Fibroblast of mammary gland (primary cell): ENCODE measurements around the gene DCUN1D3.

Experiments used
- DNase-seq: peaks from one replicate; pipeline ENCODE4 v3.0.0-alpha.2; 2010; ENCODE audit warnings: low read depth
- H3K4me3 ChIP-seq: 2 replicates; pipeline ENCODE4 v1.5.1; 2011; ENCODE audit warnings: low read depth, mild to moderate bottlenecking, low read length, moderate library complexity; ENCODE audit not compliant: control insufficient read depth
- TF ChIP-seq, protein P1 (sequence below): conservative IDR thresholded peaks from 2 replicates; pipeline ENCODE4 v1.5.1; 2011; ENCODE audit warnings: low read depth, low read length, inconsistent platforms; ENCODE audit not compliant: control insufficient read depth, insufficient read depth

DCUN1D3 gene

DNA sequence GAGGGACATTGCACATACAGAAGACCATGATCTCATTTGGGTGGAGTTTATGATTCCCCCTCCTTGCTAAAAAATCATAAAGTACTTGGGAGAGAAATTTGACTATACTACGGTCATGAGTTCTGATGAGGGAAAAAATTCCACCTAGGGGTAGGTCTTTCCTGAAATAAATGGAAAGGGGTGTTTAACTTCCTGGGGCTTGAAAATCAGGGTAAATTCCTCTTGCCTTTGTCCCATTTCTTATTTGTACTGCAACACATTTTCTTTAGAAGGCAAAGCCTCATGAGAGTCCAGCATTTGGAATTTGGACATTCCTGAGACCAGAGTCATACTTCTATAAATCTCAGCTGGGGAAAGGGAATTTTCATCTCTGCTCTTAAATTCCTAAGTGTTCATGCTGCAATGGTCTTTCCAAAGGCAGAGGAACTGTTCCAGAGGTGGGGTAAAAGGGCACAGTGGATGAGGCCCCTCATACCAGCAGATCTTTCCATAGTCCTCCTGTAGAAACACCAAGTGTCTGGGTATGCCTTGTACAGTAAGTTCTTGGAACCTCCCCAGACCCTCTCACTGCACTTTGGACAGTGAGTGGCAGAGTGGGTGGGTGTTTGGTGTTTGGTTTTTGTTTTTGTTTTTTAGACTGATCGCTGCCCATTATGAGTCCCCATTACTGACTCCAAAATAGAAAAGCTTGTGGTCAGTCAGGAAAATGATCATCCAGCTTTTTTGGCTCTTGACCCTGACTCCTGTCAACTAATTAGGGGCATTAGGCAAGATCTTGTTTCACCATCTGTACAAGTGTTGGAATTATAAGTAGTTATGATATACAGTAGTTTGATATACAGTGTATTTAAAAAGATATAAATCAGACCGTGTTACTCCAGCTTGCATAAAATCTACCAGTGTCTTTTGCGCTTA is 6.4 kb upstream of the DCUN1D3 start:
- peak; percentile 93 for DNase-seq
- TF ChIP-seq, protein P1, sequence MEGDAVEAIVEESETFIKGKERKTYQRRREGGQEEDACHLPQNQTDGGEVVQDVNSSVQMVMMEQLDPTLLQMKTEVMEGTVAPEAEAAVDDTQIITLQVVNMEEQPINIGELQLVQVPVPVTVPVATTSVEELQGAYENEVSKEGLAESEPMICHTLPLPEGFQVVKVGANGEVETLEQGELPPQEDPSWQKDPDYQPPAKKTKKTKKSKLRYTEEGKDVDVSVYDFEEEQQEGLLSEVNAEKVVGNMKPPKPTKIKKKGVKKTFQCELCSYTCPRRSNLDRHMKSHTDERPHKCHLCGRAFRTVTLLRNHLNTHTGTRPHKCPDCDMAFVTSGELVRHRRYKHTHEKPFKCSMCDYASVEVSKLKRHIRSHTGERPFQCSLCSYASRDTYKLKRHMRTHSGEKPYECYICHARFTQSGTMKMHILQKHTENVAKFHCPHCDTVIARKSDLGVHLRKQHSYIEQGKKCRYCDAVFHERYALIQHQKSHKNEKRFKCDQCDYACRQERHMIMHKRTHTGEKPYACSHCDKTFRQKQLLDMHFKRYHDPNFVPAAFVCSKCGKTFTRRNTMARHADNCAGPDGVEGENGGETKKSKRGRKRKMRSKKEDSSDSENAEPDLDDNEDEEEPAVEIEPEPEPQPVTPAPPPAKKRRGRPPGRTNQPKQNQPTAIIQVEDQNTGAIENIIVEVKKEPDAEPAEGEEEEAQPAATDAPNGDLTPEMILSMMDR, result no peak
- no peak overlapping the region for H3K4me3 ChIP-seq

DNA sequence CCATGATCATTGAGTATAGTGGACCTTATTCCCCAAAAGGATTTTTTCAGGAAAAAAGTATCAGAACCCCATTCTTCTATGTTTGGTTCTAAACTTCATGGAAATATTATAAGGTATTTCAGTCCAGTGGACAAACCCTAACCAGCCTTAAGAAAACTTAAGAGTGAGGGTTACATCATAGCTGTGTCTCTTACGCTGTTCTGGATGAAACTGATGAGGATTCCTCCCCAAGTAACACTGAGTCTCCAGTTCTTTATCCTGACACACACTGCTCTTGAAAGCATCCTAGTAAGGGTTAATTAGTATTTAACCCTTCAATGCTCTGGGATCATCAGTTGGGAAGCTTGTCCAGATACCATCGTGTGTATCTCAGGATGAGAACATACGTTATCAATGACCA is 5.4 kb upstream of the DCUN1D3 start:
- TF ChIP-seq, protein P1, result no peak
- H3K4me3 ChIP-seq, result no peak overlapping the region
- DNase-seq, result peak; percentile 55

DNA sequence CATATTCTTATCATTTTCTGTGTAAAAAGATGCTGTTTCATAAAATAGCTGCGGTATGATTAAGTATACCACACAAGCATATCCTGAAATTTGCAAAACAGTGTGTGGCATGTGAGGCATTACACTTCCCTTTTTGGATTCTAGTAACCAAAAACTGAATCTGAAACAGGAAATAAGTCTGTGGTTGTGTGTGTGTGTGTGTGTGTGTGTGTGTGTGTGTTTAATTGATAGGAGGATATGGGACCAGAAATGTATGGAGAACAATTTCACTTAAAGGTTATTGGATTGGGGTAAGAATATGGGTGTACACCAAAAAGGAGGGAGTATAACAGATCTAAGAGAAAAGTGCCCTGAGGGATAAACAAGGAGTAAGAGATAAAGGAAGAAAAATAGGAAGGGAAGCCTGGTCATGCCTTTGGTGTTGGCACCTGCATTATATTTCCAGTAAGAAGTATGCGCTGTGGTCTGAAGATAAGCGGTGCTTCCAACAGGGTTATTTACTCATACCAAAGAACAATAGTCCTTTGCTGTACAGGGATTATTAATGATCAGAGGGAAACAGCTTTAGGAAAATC is 4.4 kb upstream of the DCUN1D3 start:
- TF ChIP-seq, protein P1, result no peak
- peak; percentile 64 for DNase-seq
- no peak overlapping the region for H3K4me3 ChIP-seq

DNA sequence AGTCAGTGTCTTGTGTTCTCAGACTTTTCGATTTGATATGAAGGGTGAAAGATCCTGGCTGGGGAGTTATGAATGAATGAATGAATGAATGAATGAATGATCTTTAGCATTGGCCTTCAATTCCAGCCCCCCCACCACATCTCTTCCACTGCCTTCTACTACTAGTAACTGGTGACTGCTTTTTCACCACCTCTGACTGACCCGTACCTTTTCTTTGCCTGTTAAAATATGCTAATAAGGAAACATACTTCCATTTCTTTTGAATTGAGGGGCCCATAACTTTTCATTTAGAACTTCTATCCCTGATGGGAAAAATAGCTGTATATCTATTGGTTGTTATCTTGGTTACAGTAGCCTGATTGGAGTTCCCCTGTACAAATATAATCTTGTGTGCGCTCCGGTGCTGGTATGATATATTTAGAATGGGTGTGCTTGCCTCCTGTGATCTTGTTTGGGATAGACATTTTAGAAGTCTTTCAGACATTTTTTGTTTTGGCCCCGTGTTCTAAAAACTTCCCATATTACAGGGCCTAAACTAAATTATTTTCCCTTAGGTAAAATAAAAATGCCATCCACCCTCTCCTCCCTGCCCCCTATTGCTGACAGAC is 3.8 kb upstream of the DCUN1D3 start:
- TF ChIP-seq, protein P1, result no peak
- no peak overlapping the region for H3K4me3 ChIP-seq
- DNase-seq, result no peak

DNA sequence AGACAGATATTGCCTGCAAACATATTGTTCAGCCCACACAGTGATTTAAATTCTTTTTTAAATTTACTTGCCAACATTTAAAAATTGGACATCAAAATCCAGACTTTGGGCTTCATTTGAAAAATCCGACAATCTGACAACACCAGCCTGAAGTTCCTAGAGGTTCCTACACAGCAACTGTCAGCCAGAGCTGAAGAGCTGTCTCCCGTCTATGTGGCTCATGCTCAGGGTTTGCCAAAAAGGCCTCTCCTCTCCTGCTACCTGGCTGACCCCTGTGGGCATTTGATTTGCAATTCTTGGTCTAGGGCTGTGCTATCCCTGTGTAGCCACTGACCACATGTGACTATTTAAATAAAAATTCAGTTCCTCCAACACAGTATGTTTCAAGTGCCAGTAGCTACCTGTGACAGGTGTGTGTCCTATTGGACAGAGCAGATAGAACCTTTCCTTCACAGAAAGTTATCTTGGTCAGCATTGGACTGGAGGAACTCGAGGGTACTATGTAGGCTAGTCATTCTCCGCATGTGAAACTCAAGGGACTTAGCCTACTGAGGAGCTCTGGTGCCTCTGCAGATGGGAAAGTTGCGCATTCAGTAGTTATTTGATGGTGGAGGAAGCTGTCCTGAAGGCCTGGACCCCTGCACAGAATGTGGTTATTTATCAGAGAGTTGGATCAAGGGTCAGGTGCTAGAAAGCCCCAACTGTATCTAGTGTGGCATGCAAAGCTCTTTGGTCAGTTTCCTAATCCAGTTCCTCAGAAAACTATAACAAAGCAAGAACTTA is 3.1 kb upstream of the DCUN1D3 start:
- no peak overlapping the region for H3K4me3 ChIP-seq
- no peak for DNase-seq
- TF ChIP-seq, protein P1, result no peak

DNA sequence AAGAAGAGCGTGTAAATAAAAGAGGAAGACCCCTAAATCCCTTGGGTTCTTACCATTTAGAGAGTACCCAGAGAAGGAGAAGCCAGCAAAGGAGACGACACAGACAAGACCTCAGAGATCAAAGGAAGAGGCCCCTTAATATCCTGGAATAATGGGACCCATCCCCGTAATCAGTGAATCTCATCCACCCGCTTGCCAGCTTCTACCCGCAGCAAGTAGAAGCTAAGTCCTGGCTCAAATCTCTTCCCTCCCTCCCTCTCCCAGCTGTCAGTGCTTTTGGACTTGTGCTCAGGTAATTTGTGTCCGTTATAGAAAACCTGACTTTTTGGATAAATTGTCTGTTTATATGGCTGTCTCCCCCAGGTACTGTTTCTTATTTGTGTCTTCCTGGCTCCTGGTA is 2.3 kb upstream of the DCUN1D3 start:
- H3K4me3 ChIP-seq, result no peak overlapping the region
- TF ChIP-seq, protein P1, result no peak
- DNase-seq, result no peak
